Posterior cingulate gyrus (tissue), 11 donors: Measurements from ENCODE around the gene APH1B.
A peak's percentile ranks its signal among the peaks of the same experiment; 100 is the strongest.
"Not testable (repeated sequence)": the region's sequence is repeated elsewhere in the genome, so short reads cannot be mapped to it uniquely, and the experiment has no call there.

Experiments
- DNase-seq, 10 donors: peaks; one replicate each; pipeline versions ENCODE4 v3.0.0 to v3.0.0-alpha.2; 2020 to 2021; ENCODE audit warnings: mixed read lengths in 3 of 10
- intact Hi-C: fragments of 100-400 bp; cut with DNase I; formaldehyde crosslinking; loops from one replicate; pipeline ENCODE4 v1.15.1; 2023

Gene APH1B

GRCh38 chr15:63292771-63293170 is 15.4 kb downstream of the APH1B start:
- intact Hi-C loops, result no loop called here
- no peak for DNase-seq

- DNase-seq, result no peak
- intact Hi-C loops, result no loop called here
Measured at GRCh38 chr15:63294359-63294758, 17.0 kb downstream of the APH1B start.

GRCh38 chr15:63295341-63295740 is 17.9 kb downstream of the APH1B start:
- intact Hi-C loops, result no loop called here
- no peak for DNase-seq

DNA sequence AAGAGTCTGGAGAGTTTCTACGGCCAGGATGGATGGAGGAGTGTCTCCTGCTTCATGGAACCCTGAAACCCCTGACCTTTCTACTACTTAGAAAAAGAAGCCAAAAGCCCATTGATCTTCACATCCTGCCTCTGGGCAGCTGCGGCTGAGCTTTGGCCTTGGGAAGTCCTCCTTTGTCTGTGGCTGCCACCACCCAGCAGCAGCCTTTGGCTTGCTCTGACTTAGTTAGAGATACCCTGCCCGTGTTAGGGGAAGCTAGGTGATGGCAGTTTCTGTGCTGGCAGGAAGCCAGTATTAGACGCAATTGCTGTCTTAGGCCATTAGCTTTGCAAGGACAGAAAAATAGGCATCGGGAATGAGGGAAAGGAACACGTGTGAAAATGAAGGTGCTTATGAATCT is 18.8 kb downstream of the APH1B start:
- intact Hi-C loops, result no loop called here
- DNase-seq, result no peak

DNA sequence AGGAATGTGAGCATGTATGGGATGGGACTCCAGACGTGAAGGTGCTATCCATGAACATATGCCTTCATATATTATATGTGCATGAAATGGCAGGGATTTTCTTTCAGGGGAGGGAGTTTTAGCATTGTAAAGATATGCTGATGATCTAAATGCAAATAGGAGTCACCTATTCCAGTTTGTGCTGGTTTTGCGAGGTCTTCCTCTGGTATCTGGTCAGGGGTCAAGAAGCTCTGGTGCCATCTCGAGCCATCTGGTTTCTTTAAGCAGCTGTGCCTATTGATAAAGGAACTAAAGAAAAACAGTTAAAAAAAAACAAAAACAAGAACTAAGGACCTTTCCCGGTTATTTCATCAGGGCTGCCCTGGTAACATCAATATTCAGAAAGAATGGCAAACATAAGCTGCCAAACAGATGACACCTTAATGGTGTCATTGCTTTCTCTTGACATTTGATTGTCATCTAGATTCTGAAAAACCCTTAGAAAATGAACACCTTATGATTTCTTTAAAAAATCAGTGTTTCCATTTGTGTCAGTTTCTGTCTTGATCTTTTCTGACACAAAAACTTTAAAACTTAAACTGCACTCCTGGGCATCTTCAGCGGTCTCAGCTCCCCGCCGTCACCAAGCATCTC is 22.7 kb downstream of the APH1B start:
- intact Hi-C loops, result no loop called here
- no peak for DNase-seq

DNA sequence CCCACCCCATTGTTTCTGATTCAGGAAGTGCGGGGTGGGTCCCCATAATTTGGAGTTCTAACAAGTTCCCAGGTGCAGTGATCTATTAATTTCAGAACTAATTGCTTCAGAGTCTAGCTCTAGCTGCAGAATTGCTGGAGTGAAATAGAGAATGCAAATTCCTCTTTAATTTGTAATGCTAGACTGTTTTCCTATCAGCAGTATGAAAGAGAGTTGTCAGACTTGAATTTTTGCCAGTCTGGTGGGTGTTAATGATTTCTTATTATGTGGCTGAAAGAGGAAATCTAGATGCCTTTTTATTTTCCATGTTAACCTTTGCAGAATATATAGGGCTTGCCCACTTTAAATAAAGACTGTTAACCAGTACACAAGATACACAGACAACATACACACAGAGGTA is 23.7 kb downstream of the APH1B start:
- no peak for DNase-seq
- intact Hi-C loops, result no loop called here

DNA sequence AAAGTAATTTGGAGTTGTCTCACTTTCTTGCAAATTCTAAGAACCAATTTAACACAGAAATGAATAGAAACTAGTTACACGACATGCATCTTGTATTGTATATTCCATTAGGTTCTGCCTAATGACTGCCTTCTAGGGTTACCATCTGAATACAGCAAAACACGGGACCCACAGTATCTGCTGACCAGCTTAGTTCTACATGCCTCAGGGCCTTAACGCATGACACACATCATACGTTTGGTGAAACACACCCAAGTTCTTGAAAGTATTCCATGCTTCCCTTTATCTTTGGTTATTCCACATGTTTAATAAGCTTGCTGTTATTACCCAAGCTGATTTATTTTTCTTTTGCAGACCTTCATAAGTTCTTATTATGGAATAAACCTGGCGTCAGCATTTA is 27.9 kb downstream of the APH1B start:
- DNase-seq, result no peak
- intact Hi-C loops, result no loop called here

- no peak for DNase-seq
- intact Hi-C loops, result no loop called here
Measured at GRCh38 chr15:63306492-63307073, 29.2 kb downstream of the APH1B start.

DNA sequence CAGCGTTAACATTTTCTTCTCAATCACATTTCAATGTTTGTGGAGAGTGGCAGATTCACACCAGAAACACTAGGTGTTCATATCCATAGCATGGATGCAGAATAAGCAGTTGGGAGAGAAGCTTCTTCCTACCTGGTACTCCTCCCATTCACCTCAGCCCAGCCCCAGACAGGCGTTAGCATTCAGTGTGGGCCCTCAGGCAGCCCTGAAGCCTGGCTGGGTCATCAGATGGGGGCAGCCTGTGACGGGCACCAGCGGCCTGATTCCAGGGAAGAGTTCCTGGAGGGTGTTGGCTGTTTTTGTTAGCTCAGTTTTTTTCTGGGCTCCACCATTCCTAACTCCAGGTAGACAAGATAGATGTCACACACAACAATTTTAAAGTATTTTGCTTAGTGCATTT is 31.1 kb downstream of the APH1B start:
- no peak for DNase-seq
- intact Hi-C loops, result no loop called here

GRCh38 chr15:63308947-63309346 is 31.5 kb downstream of the APH1B start:
- intact Hi-C loops, result no loop called here
- DNase-seq, result no peak

GRCh38 chr15:63310646-63311045 is 33.2 kb downstream of the APH1B start:
- no peak for DNase-seq
- intact Hi-C loops, result no loop called here

DNA sequence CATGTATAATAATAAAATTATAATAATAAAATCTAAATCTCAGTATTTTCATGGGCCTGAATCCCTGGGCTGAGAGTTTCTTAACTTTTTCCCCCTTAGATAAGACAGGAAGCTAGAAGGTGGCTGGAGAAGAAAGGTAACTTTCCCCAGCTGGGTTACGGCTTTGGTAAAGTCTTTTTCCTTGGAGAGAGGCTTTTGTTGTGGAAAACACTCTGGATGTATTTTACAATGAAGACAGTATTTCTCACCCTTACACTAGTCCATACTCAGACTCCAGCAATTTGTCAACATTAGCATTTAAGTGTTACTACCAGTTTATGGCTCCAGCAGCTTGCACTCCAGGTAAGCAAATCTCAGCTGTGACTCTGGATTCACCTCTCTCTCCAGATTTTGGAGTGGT is 34.9 kb downstream of the APH1B start:
- intact Hi-C loops, result no loop called here
- no peak for DNase-seq

DNA sequence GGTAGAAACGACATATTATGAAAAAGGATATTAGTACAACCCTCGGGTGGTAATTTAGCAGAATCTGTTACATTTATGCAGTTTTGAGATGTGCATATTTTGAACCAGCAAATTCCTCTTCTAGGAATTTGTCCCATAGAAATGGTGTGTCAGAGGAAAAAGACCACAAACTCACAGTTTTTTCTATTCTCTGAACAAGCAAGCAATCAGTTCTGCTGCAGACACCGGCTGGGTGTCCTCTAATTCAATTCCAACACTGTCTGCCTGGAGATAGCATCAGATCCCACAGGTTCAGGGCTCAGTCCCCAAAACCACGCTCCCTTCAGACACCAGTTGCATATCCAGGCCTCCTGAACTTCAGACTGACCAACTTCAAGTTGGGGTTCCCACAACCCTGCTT is 36.4 kb downstream of the APH1B start:
- intact Hi-C loops, result no loop called here
- no peak for DNase-seq

- intact Hi-C loops, result no loop called here
- no peak for DNase-seq
Measured at GRCh38 chr15:63314409-63314808, 37.0 kb downstream of the APH1B start.

DNA sequence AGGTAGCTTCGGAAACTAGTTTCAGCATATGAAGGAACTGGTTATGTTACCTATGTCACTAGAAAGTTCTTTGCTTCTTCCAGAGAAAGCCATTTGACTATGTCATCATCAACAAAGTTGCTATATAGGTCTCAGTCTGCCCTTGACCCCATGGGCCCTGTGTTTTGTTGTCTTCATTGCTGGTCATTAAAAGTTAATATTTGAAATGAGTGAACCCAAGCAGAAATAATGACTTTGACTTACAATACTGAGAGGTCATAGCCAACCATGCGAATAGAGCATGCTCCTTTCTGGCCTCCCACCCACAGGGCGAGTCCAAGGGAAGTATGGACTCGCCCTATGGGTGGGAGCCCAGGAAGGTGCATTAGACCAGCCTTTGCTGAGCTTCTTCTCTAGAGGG is 40.9 kb downstream of the APH1B start:
- DNase-seq, result no peak
- intact Hi-C loops, result no loop called here

DNA sequence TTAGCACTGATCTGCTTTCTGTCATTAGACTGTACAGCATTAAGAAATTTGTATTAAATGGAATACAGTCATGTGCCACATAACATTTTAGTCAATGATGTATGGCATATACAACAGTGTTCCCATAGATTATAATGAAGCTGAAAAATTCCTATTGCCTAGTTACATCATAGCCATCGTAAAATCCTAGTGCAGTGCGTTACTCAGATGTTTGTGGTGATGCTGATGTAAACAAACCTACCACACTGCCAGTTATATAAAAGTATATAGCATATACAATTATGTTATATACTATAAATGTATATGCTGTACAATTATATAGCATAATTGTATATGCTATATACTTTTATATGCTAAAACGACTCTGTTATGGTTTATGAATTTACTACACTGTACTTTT is 41.7 kb downstream of the APH1B start:
- intact Hi-C loops, result no loop called here
- DNase-seq, result no peak

DNA sequence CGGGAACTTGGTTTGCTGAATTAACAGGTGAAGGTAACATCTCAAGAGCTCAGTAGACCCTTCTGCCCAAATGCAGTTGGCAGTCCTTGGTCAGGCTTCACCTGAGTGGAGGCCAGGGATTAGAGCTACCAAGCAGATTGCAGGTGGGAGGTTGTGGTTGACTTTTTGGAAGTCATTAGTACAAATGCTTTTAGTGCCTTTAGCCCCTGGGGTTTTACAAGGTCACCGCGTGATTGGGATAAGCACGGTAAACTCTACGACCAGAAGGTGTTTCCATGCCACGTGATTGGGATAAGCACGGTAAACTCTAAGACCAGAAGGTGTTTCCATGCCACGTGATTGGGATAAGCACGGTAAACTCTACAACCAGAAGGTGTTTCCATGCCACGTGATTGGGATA is 43.0 kb downstream of the APH1B start:
- intact Hi-C loops, DNase-seq: not testable (repeated sequence)

DNA sequence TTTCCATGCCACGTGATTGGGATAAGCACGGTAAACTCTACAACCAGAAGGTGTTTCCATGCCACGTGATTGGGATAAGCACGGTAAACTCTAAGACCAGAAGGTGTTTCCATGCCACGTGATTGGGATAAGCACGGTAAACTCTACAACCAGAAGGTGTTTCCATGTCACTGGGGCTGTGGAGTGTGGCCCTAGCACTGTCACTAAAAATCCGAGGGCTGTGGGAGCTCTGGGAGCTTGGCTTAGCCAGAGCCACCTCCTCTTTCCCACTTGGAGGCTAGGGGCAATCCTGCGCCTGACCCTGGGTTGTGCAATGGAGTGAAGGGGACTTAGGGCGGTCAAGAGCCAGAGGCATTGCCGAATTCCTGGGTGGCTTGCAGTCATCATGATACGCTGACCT is 43.6 kb downstream of the APH1B start:
- DNase-seq, intact Hi-C loops: not testable (repeated sequence)

GRCh38 chr15:63321462-63321861 is 44.1 kb downstream of the APH1B start:
- no peak for DNase-seq
- intact Hi-C loops, result no loop called here

DNA sequence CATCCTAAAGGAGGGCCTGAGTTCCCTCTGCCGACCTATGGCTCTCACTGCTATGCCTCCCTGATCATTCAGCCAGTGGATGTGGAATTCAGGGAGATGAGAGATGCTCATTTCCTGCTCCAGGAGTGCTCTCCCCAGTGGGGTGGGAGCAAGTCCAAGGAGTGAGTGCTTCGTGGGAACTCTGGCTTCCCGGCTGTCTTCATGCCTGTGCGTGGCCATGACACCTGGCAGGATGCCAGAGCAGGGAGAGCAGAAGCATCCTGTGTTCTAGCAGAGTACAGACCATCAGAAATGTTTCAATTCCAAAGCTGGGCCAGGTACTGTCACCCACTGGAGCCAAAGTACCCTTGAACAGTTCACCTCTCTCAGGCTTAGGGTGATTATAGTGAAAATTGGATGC is 45.1 kb downstream of the APH1B start:
- intact Hi-C loops, result no loop called here
- no peak for DNase-seq

DNA sequence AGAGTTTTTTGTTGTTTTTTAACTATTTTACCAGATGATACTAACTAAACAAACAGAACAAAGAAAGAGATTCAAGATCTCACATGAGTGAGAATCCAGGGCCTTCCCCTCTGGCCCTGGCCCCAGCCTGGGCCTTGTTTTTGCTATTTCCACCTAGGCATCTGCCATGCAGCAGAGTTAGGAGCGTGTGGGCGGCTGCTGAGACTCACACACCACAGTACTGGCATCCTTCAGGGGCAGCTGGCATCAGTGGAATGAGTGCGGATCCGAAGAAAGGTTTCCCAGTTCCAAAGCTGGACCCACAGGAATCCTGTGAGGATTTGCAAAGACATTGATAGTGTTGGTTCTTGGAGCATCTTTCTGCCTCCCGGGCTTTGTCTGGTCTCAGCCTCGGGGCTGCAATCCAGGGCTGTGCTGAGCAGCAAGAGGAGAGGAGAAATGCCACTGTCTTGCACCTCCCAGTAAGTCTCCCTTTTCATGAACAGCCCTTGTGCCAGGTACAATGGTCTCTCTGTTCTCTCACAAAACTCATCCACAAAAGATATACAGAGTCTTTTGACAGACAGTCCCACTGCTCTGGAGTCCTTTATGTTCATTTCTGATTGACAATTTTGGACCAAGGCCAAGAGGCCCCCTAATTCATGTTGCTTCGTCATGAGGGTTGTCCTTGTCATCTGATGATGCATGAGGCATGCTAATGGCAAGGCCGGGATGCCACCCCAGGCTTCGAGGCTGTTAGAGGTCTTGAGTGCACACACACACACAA is 46.6 kb downstream of the APH1B start:
- intact Hi-C loops, result no loop called here
- DNase-seq, result peak in 8 of 10 donors; percentile 45 to 93 (median 67)

DNA sequence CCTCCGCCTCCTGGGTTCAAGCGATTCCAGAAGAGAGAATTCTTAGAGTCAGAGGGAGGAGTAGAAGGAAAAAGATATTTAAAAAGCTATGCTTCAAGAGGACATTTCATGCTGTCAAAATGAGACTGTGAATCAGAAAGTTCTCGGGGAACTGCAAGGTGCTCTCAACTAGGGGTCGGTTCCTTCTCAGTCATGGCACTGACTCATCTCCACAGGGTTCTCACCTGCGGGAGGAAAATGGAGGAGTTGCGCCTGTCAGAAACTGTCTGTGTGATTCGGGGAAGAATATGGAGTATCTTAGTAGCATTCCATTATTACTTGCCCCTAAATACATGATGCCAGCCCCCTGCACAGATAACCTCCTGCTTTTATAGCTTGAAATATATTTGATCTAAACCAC is 47.4 kb downstream of the APH1B start:
- no peak for DNase-seq
- intact Hi-C loops, result no loop called here
